ENCODE data around the gene PLEKHH3. TPM values are rescaled to one million over a fixed set of nuclear protein-coding genes. Genes with fewer than 3 reads are reported as not detected.
"Not testable (repeated sequence)": the region's sequence is repeated elsewhere in the genome, so short reads cannot be mapped to it uniquely, and the experiment has no call there.

PLEKHH3 gene
- polyA plus RNA-seq, 1 of the 3 experiments (the other 2 are of a cell fraction), result 12.8 TPM

DNA sequence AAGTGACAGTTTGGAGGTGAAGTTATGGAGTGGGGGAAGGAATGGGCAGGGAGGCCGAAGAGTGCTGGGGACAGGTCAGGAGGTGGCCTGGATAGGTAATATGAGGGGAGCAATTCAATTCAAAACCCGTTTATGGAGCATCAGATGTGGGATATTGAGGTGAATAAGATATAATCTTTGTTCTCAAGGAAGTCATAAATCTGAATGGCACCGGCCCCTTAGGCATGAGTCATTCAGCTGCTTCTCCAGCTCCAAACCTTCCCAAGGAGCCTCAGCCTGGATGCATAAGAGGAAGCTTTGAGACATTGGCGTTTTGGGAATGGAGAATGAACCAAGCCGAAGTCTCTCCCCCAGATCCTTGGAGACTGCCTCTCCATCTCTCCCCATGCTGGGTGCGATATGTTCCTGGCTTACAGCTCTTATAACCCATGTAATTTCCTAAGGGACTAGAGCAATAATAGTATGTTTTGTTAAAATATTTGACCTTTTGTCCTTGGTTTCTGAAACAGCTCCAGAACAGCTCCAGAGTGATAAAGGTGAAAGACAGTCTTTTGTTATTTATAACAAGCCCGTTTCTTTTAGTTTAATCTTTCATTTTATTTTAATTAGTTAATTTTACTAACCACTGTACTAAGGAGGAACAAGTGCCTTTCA lies 16.0 kb downstream of the PLEKHH3 start (continued):
- TF ChIP-seq SIN3A (IDR thresholded peaks at IDR 0.05; ENCODE audit: borderline replicate concordance, low read depth, low read length) (peak; percentile 72; the same call in 1 of the 2 replicates), FOSL2 (IDR thresholded peaks at IDR 0.05; ENCODE audit: borderline replicate concordance, low read depth) (peak; percentile 87), GABPA (IDR thresholded peaks at IDR 0.05; ENCODE audit: low read depth) (no peak), NFIC (IDR thresholded peaks at IDR 0.05; ENCODE audit: borderline replicate concordance) (peak; percentile 47; the same call in 1 of the 2 replicates), TCF12 (IDR thresholded peaks at IDR 0.05) (peak; percentile 66; the same call in 1 of the 2 replicates), EP300 (IDR thresholded peaks at IDR 0.05; ENCODE audit: borderline replicate concordance in 1 of 2, low read depth in 1 of 2, low read length in 1 of 2) (peak in 1 of 2 experiments; percentile 64; a peak in 1 of 4 replicates), FOXJ3 (CRISPR knock-in tag; IDR thresholded peaks at IDR 0.05) (no peak), TEAD4 (IDR thresholded peaks at IDR 0.05; ENCODE audit: borderline replicate concordance, insufficient read depth) (no peak)
- TF ChIP-seq, protein P1, sequence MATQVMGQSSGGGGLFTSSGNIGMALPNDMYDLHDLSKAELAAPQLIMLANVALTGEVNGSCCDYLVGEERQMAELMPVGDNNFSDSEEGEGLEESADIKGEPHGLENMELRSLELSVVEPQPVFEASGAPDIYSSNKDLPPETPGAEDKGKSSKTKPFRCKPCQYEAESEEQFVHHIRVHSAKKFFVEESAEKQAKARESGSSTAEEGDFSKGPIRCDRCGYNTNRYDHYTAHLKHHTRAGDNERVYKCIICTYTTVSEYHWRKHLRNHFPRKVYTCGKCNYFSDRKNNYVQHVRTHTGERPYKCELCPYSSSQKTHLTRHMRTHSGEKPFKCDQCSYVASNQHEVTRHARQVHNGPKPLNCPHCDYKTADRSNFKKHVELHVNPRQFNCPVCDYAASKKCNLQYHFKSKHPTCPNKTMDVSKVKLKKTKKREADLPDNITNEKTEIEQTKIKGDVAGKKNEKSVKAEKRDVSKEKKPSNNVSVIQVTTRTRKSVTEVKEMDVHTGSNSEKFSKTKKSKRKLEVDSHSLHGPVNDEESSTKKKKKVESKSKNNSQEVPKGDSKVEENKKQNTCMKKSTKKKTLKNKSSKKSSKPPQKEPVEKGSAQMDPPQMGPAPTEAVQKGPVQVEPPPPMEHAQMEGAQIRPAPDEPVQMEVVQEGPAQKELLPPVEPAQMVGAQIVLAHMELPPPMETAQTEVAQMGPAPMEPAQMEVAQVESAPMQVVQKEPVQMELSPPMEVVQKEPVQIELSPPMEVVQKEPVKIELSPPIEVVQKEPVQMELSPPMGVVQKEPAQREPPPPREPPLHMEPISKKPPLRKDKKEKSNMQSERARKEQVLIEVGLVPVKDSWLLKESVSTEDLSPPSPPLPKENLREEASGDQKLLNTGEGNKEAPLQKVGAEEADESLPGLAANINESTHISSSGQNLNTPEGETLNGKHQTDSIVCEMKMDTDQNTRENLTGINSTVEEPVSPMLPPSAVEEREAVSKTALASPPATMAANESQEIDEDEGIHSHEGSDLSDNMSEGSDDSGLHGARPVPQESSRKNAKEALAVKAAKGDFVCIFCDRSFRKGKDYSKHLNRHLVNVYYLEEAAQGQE (IDR thresholded peaks at IDR 0.05; ENCODE audit: low read depth, low read length), result no peak
- TF ChIP-seq, protein P2, sequence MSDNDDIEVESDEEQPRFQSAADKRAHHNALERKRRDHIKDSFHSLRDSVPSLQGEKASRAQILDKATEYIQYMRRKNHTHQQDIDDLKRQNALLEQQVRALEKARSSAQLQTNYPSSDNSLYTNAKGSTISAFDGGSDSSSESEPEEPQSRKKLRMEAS (IDR thresholded peaks at IDR 0.05; ENCODE audit: low read depth), result 0 out of 2 replicates have a peak, but pooled peaks have one; percentile 23
- TF ChIP-seq, protein P3, sequence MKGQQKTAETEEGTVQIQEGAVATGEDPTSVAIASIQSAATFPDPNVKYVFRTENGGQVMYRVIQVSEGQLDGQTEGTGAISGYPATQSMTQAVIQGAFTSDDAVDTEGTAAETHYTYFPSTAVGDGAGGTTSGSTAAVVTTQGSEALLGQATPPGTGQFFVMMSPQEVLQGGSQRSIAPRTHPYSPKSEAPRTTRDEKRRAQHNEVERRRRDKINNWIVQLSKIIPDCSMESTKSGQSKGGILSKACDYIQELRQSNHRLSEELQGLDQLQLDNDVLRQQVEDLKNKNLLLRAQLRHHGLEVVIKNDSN (IDR thresholded peaks at IDR 0.05; ENCODE audit: borderline replicate concordance, low read depth), result no peak

DNA sequence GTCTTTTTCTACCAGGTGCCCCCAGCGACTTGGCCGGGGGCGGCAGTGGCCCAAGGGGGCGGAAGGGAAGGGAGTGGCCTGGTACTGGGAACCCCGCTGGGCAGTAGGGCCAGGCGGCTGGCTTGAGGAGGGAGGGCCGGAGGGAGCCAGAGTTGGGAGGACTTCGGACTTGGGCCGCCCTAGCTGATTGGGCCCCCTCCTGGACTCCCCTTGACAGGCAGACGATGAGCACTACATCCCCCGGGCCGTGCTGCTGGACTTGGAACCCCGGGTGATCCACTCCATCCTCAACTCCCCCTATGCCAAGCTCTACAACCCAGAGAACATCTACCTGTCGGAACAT lies 16.9 kb downstream of the PLEKHH3 start:
- H3K4me3 ChIP-seq (ENCODE audit: low read depth in 2 of 2, low read length in 1 of 2), result peak overlapping the region; percentile 60 to 72
- POLR2A ChIA-PET, result interaction anchor here (0.6 to 1.9 kb wide), 4 partner anchors 8 to 1427 kb away, joined by 3 to 8 read pairs (median 6); partner anchors contain the start of genes PLEKHH3 and PSMC3IP
- CTCF ChIA-PET, result interaction anchor here (6.0 to 11.0 kb wide), 2 partner anchors 17 to 81 kb away, joined by 36 to 121 read pairs; partner anchors contain the start of genes PLEKHH3 and PSMC3IP

More for the DNA sequence above, 16.9 kb downstream of the PLEKHH3 start:
- peak overlapping the region; percentile 79; the same call in 1 of the 2 replicates for H3K9ac ChIP-seq
- H3F3A ChIP-seq (replicated peaks; ENCODE audit: insufficient read depth), result peaks cover 13% of the 10 kb centered on the region
- not testable (repeated sequence) for H2AFZ ChIP-seq (ENCODE audit: low read depth); H3K9me2 ChIP-seq; H4K20me1 ChIP-seq (ENCODE audit: insufficient read depth); DNase-seq; H3K27me3 ChIP-seq (ENCODE audit: insufficient read depth); H3K9me3 ChIP-seq
- 100% methylated on average over 1 of the region's 14 CpGs for WGBS (ENCODE audit: low lambda C conversion rate)
- peaks cover 10 to 32% of the 10 kb centered on the region in 2 experiments for H3K36me3 ChIP-seq (replicated peaks in 1 of 2; ENCODE audit: control insufficient read depth in 1 of 2, insufficient read depth in 2 of 2, low read length in 1 of 2)
- H3K4me1 ChIP-seq (ENCODE audit: control insufficient read depth in 1 of 2, insufficient read depth in 2 of 2, low read depth in 1 of 2, low read length in 1 of 2), result peaks cover 8 to 12% of the 10 kb centered on the region in 2 experiments; a peak in 2 of 4 replicates
- H3K27ac ChIP-seq (ENCODE audit: low read depth in 2 of 2, low read length in 1 of 2), result peak overlapping the region in 1 of 2 experiments; percentile 87; a peak in 3 of 4 replicates
- peak overlapping the region; percentile 85 for H3K4me2 ChIP-seq
- peaks cover 27% of the 10 kb centered on the region for H3K79me2 ChIP-seq (ENCODE audit: insufficient read depth)
